ENCODE data around the gene OR4C11. TPM values are rescaled to one million over a fixed set of nuclear protein-coding genes. Genes with fewer than 3 reads are reported as not detected.

The OR4C11 gene
- total RNA-seq, 1 donor from 2014 or later: not detected

GRCh38 chr11:55624531-55624930 is 17.1 kb upstream of the OR4C11 start:
- H3K27ac Mint-ChIP-seq: no peak overlapping the region
- intact Hi-C loops (cut with micrococcal nuclease): no loop called here
- no peaks in the 10 kb centered on the region for H3K27me3 Mint-ChIP-seq

GRCh38 chr11:55572548-55572947 is 34.9 kb downstream of the OR4C11 start:
- ChIA-PET CTCF (no interaction called here), POLR2A (no interaction called here)
- H3K4me1 Mint-ChIP-seq: no peaks in the 10 kb centered on the region
- no peak for ATAC-seq (ENCODE audit: low read depth)
- no peak overlapping the region for H3K27ac Mint-ChIP-seq
- intact Hi-C loops (cut with micrococcal nuclease): no loop called here
- H3K9me3 Mint-ChIP-seq: peaks cover 20% of the 10 kb centered on the region
- H3K4me3 Mint-ChIP-seq: no peak overlapping the region
- H3K27me3 Mint-ChIP-seq: no peaks in the 10 kb centered on the region
- no peak for DNase-seq
- no peak for TF ChIP-seq CTCF (IDR thresholded peaks at IDR 0.05)
- no peaks in the 10 kb centered on the region for H3K36me3 Mint-ChIP-seq (ENCODE audit: low read depth)

More at GRCh38 chr11:55624531-55624930, 17.1 kb upstream of the OR4C11 start:
- Mint-ChIP-seq H3K36me3 (ENCODE audit: low read depth) (no peaks in the 10 kb centered on the region), H3K4me1 (no peaks in the 10 kb centered on the region), H3K4me3 (no peak overlapping the region), H3K9me3 (peaks cover 15% of the 10 kb centered on the region)
- ChIA-PET CTCF (no interaction called here), POLR2A (no interaction called here)
- TF ChIP-seq CTCF (IDR thresholded peaks at IDR 0.05): no peak
- no peak for DNase-seq
- no peak for ATAC-seq (ENCODE audit: low read depth)

DNA sequence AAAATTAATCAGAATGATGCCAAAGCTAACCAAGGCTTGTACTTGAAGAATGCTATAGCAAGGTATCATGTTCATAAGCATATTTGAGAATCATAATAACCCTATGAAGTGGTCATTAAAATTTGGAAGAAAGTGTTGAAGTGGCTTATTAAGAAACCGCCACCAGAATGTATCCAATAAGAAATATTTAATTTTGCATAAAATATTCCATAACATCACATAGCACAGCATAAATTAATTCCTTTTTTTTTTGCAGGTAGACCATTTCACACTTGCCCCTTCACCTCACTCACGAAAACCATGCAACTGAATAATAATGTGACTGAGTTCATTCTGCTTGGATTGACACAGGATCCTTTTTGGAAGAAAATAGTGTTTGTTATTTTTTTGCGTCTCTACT is 35.6 kb downstream of the OR4C11 start, which contains the start of gene OR4C16:
TSS of gene OR4C16 (plus strand) at position 301 of the 400 bp plus-strand sequence. CDS start at position 301, 0 bp downstream.
- Mint-ChIP-seq H3K4me3 (no peak within 1 kb of the TSS), H3K4me1 (no peaks in the 10 kb centered on the region), H3K27me3 (no peaks in the 10 kb centered on the region), H3K27ac (no peak within 1 kb of the TSS), H3K36me3 (ENCODE audit: low read depth) (no peaks in the 10 kb centered on the region), H3K9me3 (peaks cover 17% of the 10 kb centered on the region)
- ATAC-seq (ENCODE audit: low read depth) (no peak), DNase-seq (no peak)
- intact Hi-C loops (cut with micrococcal nuclease): no loop called here
- ChIA-PET CTCF (no interaction called here), POLR2A (no interaction called here)
- TF ChIP-seq CTCF (IDR thresholded peaks at IDR 0.05): no peak

DNA sequence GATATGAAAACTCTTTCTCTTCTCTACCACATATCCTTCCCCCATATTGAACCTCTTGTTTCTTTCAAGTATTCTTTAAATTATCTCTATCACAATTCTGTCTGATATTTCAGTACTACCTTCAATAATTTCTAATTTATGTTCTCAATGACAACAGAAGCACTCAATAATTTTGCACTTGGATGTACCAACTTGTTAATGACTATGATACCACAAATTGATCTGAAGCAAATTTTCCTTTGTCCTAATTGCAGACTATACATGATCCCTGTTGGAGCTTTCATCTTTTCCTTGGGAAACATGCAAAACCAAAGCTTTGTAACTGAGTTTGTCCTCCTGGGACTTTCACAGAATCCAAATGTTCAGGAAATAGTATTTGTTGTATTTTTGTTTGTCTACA is 53.3 kb downstream of the OR4C11 start, which contains the start of gene OR4C15:
TSS of gene OR4C15 (plus strand) at position 301 of the 400 bp plus-strand sequence. CDS start at position 301, 0 bp downstream.
- ATAC-seq (ENCODE audit: low read depth): no peak

More for the DNA sequence above, 53.3 kb downstream of the OR4C11 start, which contains the start of gene OR4C15:
- intact Hi-C loops (cut with micrococcal nuclease): no loop called here
- no peak for DNase-seq
- H3K9me3 Mint-ChIP-seq: peaks cover 9% of the 10 kb centered on the region
- ChIA-PET POLR2A (no interaction called here), CTCF (no interaction called here)
- H3K4me3 Mint-ChIP-seq: no peak within 1 kb of the TSS
- H3K27me3 Mint-ChIP-seq: no peaks in the 10 kb centered on the region
- no peak for TF ChIP-seq CTCF (IDR thresholded peaks at IDR 0.05)
- H3K36me3 Mint-ChIP-seq (ENCODE audit: low read depth): no peaks in the 10 kb centered on the region
- no peak within 1 kb of the TSS for H3K27ac Mint-ChIP-seq
- H3K4me1 Mint-ChIP-seq: no peaks in the 10 kb centered on the region

Other genes starting within 250 kb of the OR4C11 start
- gene OR4A15, start 239.7 kb downstream of the OR4C11 start, total RNA-seq: not detected in 2 replicates
- not detected in 2 replicates for gene OR4C15, start 53.2 kb downstream of the OR4C11 start, total RNA-seq
- gene OR4C16, start 35.5 kb downstream of the OR4C11 start, total RNA-seq: not detected in 2 replicates
- gene OR4P4, start 27.5 kb upstream of the OR4C11 start, total RNA-seq: not detected in 2 replicates
- gene OR4S2, start 40.7 kb upstream of the OR4C11 start, total RNA-seq: not detected in 2 replicates
- not detected in 2 replicates for gene OR4C6, start 54.6 kb upstream of the OR4C11 start, total RNA-seq
- gene OR5D13, start 165.8 kb upstream of the OR4C11 start, total RNA-seq: not detected in 2 replicates
- not detected in 2 replicates for gene OR5D14, start 187.9 kb upstream of the OR4C11 start, total RNA-seq
- not detected in 2 replicates for gene OR5L1, start 203.7 kb upstream of the OR4C11 start, total RNA-seq
- gene OR5D18, start 212.0 kb upstream of the OR4C11 start, total RNA-seq: not detected in 2 replicates
- not detected in 2 replicates for gene OR5L2, start 219.6 kb upstream of the OR4C11 start, total RNA-seq
- not detected in 2 replicates for gene OR5D16, start 231.1 kb upstream of the OR4C11 start, total RNA-seq

Measured in activated B cell treated with CpG ODN at 0.5 μM for 24 hours (primary cell).